ENCODE data around the gene MAP3K6.
"Not testable (repeated sequence)": the region's sequence is repeated elsewhere in the genome, so short reads cannot be mapped to it uniquely, and the experiment has no call there.

Gene MAP3K6

GRCh38 chr1:27397110-27397509 is 30.3 kb upstream of the MAP3K6 start:
- no peak for DNase-seq

- DNase-seq, result peak; percentile 66 to 77
Observed at GRCh38 chr1:27395441-27396195, 28.9 kb upstream of the MAP3K6 start.

GRCh38 chr1:27394925-27395324 is 28.2 kb upstream of the MAP3K6 start:
- no peak for DNase-seq

GRCh38 chr1:27394282-27394658 is 27.5 kb upstream of the MAP3K6 start:
- no peak for DNase-seq

- no peak for DNase-seq
Observed at GRCh38 chr1:27393641-27394281, 27.0 kb upstream of the MAP3K6 start.

GRCh38 chr1:27392778-27393635 is 26.2 kb upstream of the MAP3K6 start:
- DNase-seq, result no peak

- peak; percentile 84 to 86 for DNase-seq
Observed at GRCh38 chr1:27392096-27392777, 25.5 kb upstream of the MAP3K6 start, which contains the start of gene GPR3. TSS of gene GPR3 (plus strand) at chr1:27392622. CDS start at chr1:27393799, 1,177 bp downstream.

GRCh38 chr1:27391511-27392095 is 24.8 kb upstream of the MAP3K6 start:
- DNase-seq, result no peak

GRCh38 chr1:27388337-27389005 is 21.7 kb upstream of the MAP3K6 start:
- peak; percentile 41 to 52 for DNase-seq

GRCh38 chr1:27384797-27385196 is 18.0 kb upstream of the MAP3K6 start:
- DNase-seq, result not testable (repeated sequence)

GRCh38 chr1:27383661-27384060 is 16.9 kb upstream of the MAP3K6 start:
- no peak for DNase-seq

GRCh38 chr1:27383039-27383605 is 16.4 kb upstream of the MAP3K6 start, which contains the start of gene CD164L2:
TSS of gene CD164L2 (minus strand) at chr1:27383333. CDS start at chr1:27383239, 94 bp downstream.
- no peak for DNase-seq

GRCh38 chr1:27381969-27382762 is 15.4 kb upstream of the MAP3K6 start:
- no peak for DNase-seq

- DNase-seq, result no peak
Observed at GRCh38 chr1:27380766-27381733, 14.3 kb upstream of the MAP3K6 start.

GRCh38 chr1:27380224-27380623 is 13.5 kb upstream of the MAP3K6 start:
- peak; percentile 19 to 41 for DNase-seq

- no peak for DNase-seq
Observed at GRCh38 chr1:27379564-27380122, 12.9 kb upstream of the MAP3K6 start.

GRCh38 chr1:27377760-27378495 is 11.2 kb upstream of the MAP3K6 start:
- DNase-seq, result no peak
